Smooth muscle cell of the brain vasculature (primary cell): Measurements from ENCODE around the gene C18orf63.
"Not testable (repeated sequence)": the region's sequence is repeated elsewhere in the genome, so short reads cannot be mapped to it uniquely, and the experiment has no call there.

ENCODE experiments used
- DNase-seq: peaks from one replicate; pipeline ENCODE4 v3.0.0-alpha.2; 2012; ENCODE audit warnings: low read depth, low spot score

Gene C18orf63

GRCh38 chr18:74286106-74286855, 29.4 kb upstream of the C18orf63 start:
- DNase-seq, result no peak

GRCh38 chr18:74286856-74287255, 28.8 kb upstream of the C18orf63 start:
- no peak for DNase-seq

GRCh38 chr18:74288041-74288440, 27.6 kb upstream of the C18orf63 start:
- DNase-seq, result no peak

- no peak for DNase-seq
Measured at GRCh38 chr18:74288730-74289129, 26.9 kb upstream of the C18orf63 start.

- no peak for DNase-seq
Measured at GRCh38 chr18:74289137-74289536, 26.5 kb upstream of the C18orf63 start.

- DNase-seq, result no peak
Measured at GRCh38 chr18:74290021-74290420, 25.6 kb upstream of the C18orf63 start.

- DNase-seq, result no peak
Measured at GRCh38 chr18:74290794-74291471, 24.7 kb upstream of the C18orf63 start.

- no peak for DNase-seq
Measured at GRCh38 chr18:74291472-74291770, 24.2 kb upstream of the C18orf63 start.

- peak; percentile 86 for DNase-seq
Measured at GRCh38 chr18:74291771-74292540, 23.7 kb upstream of the C18orf63 start, which contains the start of gene CYB5A. Gene CYB5A (minus strand): TSS chr18:74291963. CDS start chr18:74291875, 88 bp downstream.

GRCh38 chr18:74292541-74292858, 23.1 kb upstream of the C18orf63 start:
- no peak for DNase-seq

- DNase-seq, result not testable (repeated sequence)
Measured at GRCh38 chr18:74292982-74293381, 22.7 kb upstream of the C18orf63 start.

GRCh38 chr18:74294526-74294925, 21.1 kb upstream of the C18orf63 start:
- DNase-seq, result no peak

GRCh38 chr18:74299162-74299561, 16.5 kb upstream of the C18orf63 start:
- no peak for DNase-seq

GRCh38 chr18:74299746-74300145, 15.9 kb upstream of the C18orf63 start:
- no peak for DNase-seq

- no peak for DNase-seq
Measured at GRCh38 chr18:74303306-74303705, 12.3 kb upstream of the C18orf63 start.

GRCh38 chr18:74303936-74304335, 11.7 kb upstream of the C18orf63 start:
- no peak for DNase-seq

GRCh38 chr18:74310411-74310810, 5.2 kb upstream of the C18orf63 start:
- DNase-seq, result no peak

- no peak for DNase-seq
Measured at GRCh38 chr18:74311000-74311399, 4.6 kb upstream of the C18orf63 start.

GRCh38 chr18:74314759-74315463, 728 bp upstream of the C18orf63 start:
- no peak for DNase-seq

GRCh38 chr18:74316257-74317170, 875 bp downstream of the C18orf63 start:
- DNase-seq, result no peak

GRCh38 chr18:74326231-74326630, 10.6 kb downstream of the C18orf63 start:
- DNase-seq, result no peak
